GM23338 (cell line): Measurements from ENCODE around the gene SDHA. TPM values are rescaled to one million over a fixed set of nuclear protein-coding genes. Genes with fewer than 3 reads are reported as not detected.

Experiments used
- ATAC-seq: fragments of 200-7000 bp; cut with Tn5 transposase; 3 replicates; pipeline ENCODE4 v1.9.1; 2020
- DNase-seq: peaks from one replicate; pipeline ENCODE4 v3.0.0-alpha.2; 2015; ENCODE audit warnings: low spot score
- H2AFZ ChIP-seq: fragments of 200-600 bp; sonication (generic); 2 replicates; pipeline ENCODE4 v1.8.0; 2016; ENCODE audit warnings: antibody characterized with exemption, mild to moderate bottlenecking, moderate library complexity
- H3F3A ChIP-seq: fragments of 200-600 bp; sonication (generic); replicated peaks from 2 replicates; pipeline ENCODE4 v1.8.0; 2017; ENCODE audit warnings: antibody characterized with exemption, mixed run types, low read depth
- H3K27ac ChIP-seq: fragments of 200-600 bp; sonication (generic); 2 replicates; pipeline ENCODE4 v1.6.1; 2016; ENCODE audit warnings: low read depth
- H3K27me3 ChIP-seq: fragments of 200-600 bp; sonication (generic); 2 replicates; pipeline ENCODE4 v1.8.0; 2016; ENCODE audit warnings: mild to moderate bottlenecking, mixed run types, moderate library complexity; ENCODE audit not compliant: insufficient read depth
- H3K36me3 ChIP-seq: fragments of 200-600 bp; sonication (generic); 2 replicates; pipeline ENCODE4 v1.8.0; 2016; ENCODE audit warnings: mild to moderate bottlenecking; ENCODE audit not compliant: insufficient read depth
- H3K4me1 ChIP-seq: fragments of 200-600 bp; sonication (generic); 2 replicates; pipeline ENCODE4 v1.8.0; 2016; ENCODE audit warnings: mild to moderate bottlenecking, moderate library complexity; ENCODE audit not compliant: insufficient read depth
- H3K4me2 ChIP-seq: fragments of 200-600 bp; sonication (generic); 2 replicates; pipeline ENCODE4 v1.7.1; 2017; ENCODE audit warnings: mixed run types
- H3K4me3 ChIP-seq: fragments of 200-600 bp; sonication (generic); 2 replicates; pipeline ENCODE4 v1.6.1; 2016; ENCODE audit warnings: mixed run types
- H3K79me2 ChIP-seq: fragments of 200-600 bp; sonication (generic); replicated peaks from 2 replicates; pipeline ENCODE4 v1.8.0; 2017; ENCODE audit warnings: mild to moderate bottlenecking; ENCODE audit not compliant: insufficient read depth
- H3K9me2 ChIP-seq: fragments of 200-600 bp; sonication (generic); 2 replicates; pipeline ENCODE4 v1.8.0; 2017; ENCODE audit not compliant: insufficient read depth
- H4K20me1 ChIP-seq: fragments of 200-600 bp; sonication (generic); replicated peaks from 2 replicates; pipeline ENCODE4 v1.8.0; 2017; ENCODE audit warnings: mild to moderate bottlenecking; ENCODE audit not compliant: insufficient read depth
- H3K27ac Mint-ChIP-seq: 2 replicates; pipeline ENCODE4 v1.8.0; 2020; ENCODE audit warnings: inconsistent platforms, mild to moderate bottlenecking, moderate library complexity, mixed read lengths
- H3K27me3 Mint-ChIP-seq: 3 replicates; pipeline ENCODE4 v1.8.0; 2022; ENCODE audit warnings: low read depth, mild to moderate bottlenecking, moderate library complexity, mixed read lengths, inconsistent platforms; ENCODE audit not compliant: insufficient read depth, poor library complexity
- H3K36me3 Mint-ChIP-seq: 3 replicates; pipeline ENCODE4 v1.8.0; 2021; ENCODE audit warnings: low read depth, mild to moderate bottlenecking, inconsistent platforms, moderate library complexity, mixed read lengths
- H3K4me1 Mint-ChIP-seq: 3 replicates; pipeline ENCODE4 v1.8.0; 2020; ENCODE audit warnings: mild to moderate bottlenecking, inconsistent platforms, mixed read lengths
- H3K4me3 Mint-ChIP-seq: 3 replicates; pipeline ENCODE4 v1.8.0; 2021; ENCODE audit warnings: moderate library complexity, mild to moderate bottlenecking, inconsistent platforms, mixed read lengths
- H3K9me3 Mint-ChIP-seq: 3 replicates; pipeline ENCODE4 v1.8.0; 2020; ENCODE audit warnings: moderate library complexity, mild to moderate bottlenecking, inconsistent platforms, mixed read lengths
- ETS1 ChIP-seq: IDR thresholded peaks from 2 replicates; pipeline ENCODE4 v1.6.1; 2016; ENCODE audit warnings: antibody characterized with exemption
- EZH2 ChIP-seq: fragments of 200-600 bp; sonication (generic); IDR thresholded peaks from one replicate; pipeline ENCODE4 v1.8.0; 2017; ENCODE audit warnings: antibody characterized with exemption, mild to moderate bottlenecking, low read depth; ENCODE audit not compliant: unreplicated experiment
- EZH2phosphoT487 ChIP-seq: fragments of 200-600 bp; sonication (generic); IDR thresholded peaks from one replicate; pipeline ENCODE4 v1.8.1; 2018; ENCODE audit warnings: antibody characterized with exemption; ENCODE audit not compliant: unreplicated experiment
- JUNB ChIP-seq: IDR thresholded peaks from one replicate; pipeline ENCODE4 v1.6.1; 2016; ENCODE audit warnings: antibody characterized with exemption; ENCODE audit not compliant: unreplicated experiment
- NANOG ChIP-seq: IDR thresholded peaks from 2 replicates; pipeline ENCODE4 v1.6.1; 2016; ENCODE audit warnings: antibody characterized with exemption, borderline replicate concordance
- POLR2AphosphoS5 ChIP-seq: IDR thresholded peaks from 2 replicates; pipeline ENCODE4 v1.6.1; 2016; ENCODE audit warnings: antibody characterized with exemption, low read depth
- STAT1 ChIP-seq: IDR thresholded peaks from one replicate; pipeline ENCODE4 v1.6.1; 2016; ENCODE audit warnings: antibody characterized with exemption; ENCODE audit not compliant: unreplicated experiment
- ZNF331 ChIP-seq: fragments of 250-450 bp; sonication (Bioruptor Pico); IDR thresholded peaks from 2 replicates; pipeline ENCODE4 v1.5.0; 2020; ENCODE audit warnings: low read depth, mild to moderate bottlenecking, moderate library complexity
- ZNF462 ChIP-seq: fragments of 250-450 bp; sonication (Bioruptor Pico); IDR thresholded peaks from 2 replicates; pipeline ENCODE4 v1.5.0; 2020; ENCODE audit warnings: mild to moderate bottlenecking, moderate library complexity
- polyA plus RNA-seq: library from polyadenylated mRNA; unstranded; fragments of >200 nt; fragmentation: Nextera tagmentation; extraction: Ambion mirVana; gene quantifications from 2 replicates; pipeline ENCODE4 v1.2.1, GENCODE V29; 2016
- total RNA-seq: library from RNA; depleted of rRNA; stranded (reverse); fragments of >200 nt; shearing (Covaris generic); gene quantifications from 2 replicates; pipeline ENCODE4 v1.2.3, GENCODE V29; 2014

The SDHA gene
- total and polyA plus RNA-seq, 2 experiments from 2014 or later = 62.2 to 70.6 TPM

- Mint-ChIP-seq H3K4me1 (peaks cover 5% of the 10 kb centered on the region; the same call in 1 of the 3 replicates), H3K9me3 (peaks cover 3% of the 10 kb centered on the region; the same call in 2 of the 3 replicates), H3K27ac (no peak overlapping the region), H3K4me3 (no peak overlapping the region), H3K36me3 (peaks cover 32% of the 10 kb centered on the region), H3K27me3 (peaks cover 13% of the 10 kb centered on the region)
- Histone ChIP-seq H3K36me3 (no peaks in the 10 kb centered on the region), H3F3A (no peaks in the 10 kb centered on the region), H3K79me2 (no peaks in the 10 kb centered on the region), H2AFZ (no peak overlapping the region), H3K4me3 (no peak overlapping the region), H4K20me1 (no peaks in the 10 kb centered on the region; the same call in 1 of the 2 replicates), H3K27ac (no peak overlapping the region), H3K4me2 (no peak overlapping the region), H3K4me1 (no peaks in the 10 kb centered on the region), H3K9me2 (no peaks in the 10 kb centered on the region), H3K27me3 (no peaks in the 10 kb centered on the region)
- DNase-seq (no peak), ATAC-seq (no peak)
- TF ChIP-seq EZH2phosphoT487 (no peak), NANOG (no peak), ETS1 (no peak), EZH2 (no peak), JUNB (no peak), STAT1 (no peak), ZNF462 (no peak), POLR2AphosphoS5 (no peak), ZNF331 (CRISPR knock-in tag) (no peak)
These were observed 46.9 kb upstream of the SDHA start for GRCh38 chr5:170971-171800.
